Measurements from ENCODE around the gene LURAP1L. TPM values are rescaled to one million over a fixed set of nuclear protein-coding genes. Genes with fewer than 3 reads are reported as not detected.
A peak's percentile ranks its signal among the peaks of the same experiment; 100 is the strongest.

Gene LURAP1L
- total RNA-seq, 1 experiment from 2014 or later, result 26.8 TPM

GRCh38 chr9:12776513-12777055 lies 1.8 kb downstream of the LURAP1L start:
- DNase-seq (ENCODE audit: low spot score), result no peak

GRCh38 chr9:12777121-12778022 lies 2.6 kb downstream of the LURAP1L start:
- no peak for DNase-seq (ENCODE audit: low spot score)

- no peak for DNase-seq (ENCODE audit: low spot score)
Observed at GRCh38 chr9:12778389-12778788, 3.6 kb downstream of the LURAP1L start.

GRCh38 chr9:12781226-12781733 lies 6.5 kb downstream of the LURAP1L start:
- DNase-seq (ENCODE audit: low spot score), result no peak

GRCh38 chr9:12783767-12784460 lies 9.1 kb downstream of the LURAP1L start:
- DNase-seq (ENCODE audit: low spot score), result no peak

GRCh38 chr9:12784461-12785259 lies 9.8 kb downstream of the LURAP1L start:
- DNase-seq (ENCODE audit: low spot score), result peak; percentile 89

- peak; percentile 74 for DNase-seq (ENCODE audit: low spot score)
Observed at GRCh38 chr9:12785260-12785770, 10.5 kb downstream of the LURAP1L start.

GRCh38 chr9:12785941-12786340 lies 11.1 kb downstream of the LURAP1L start:
- DNase-seq (ENCODE audit: low spot score), result no peak

GRCh38 chr9:12790001-12790400 lies 15.2 kb downstream of the LURAP1L start:
- DNase-seq (ENCODE audit: low spot score), result no peak

- no peak for DNase-seq (ENCODE audit: low spot score)
Observed at GRCh38 chr9:12790883-12791282, 16.1 kb downstream of the LURAP1L start.

GRCh38 chr9:12794101-12794799 lies 19.4 kb downstream of the LURAP1L start:
- no peak for DNase-seq (ENCODE audit: low spot score)

GRCh38 chr9:12796601-12797000 lies 21.8 kb downstream of the LURAP1L start:
- no peak for DNase-seq (ENCODE audit: low spot score)

GRCh38 chr9:12797037-12797436 lies 22.2 kb downstream of the LURAP1L start:
- no peak for DNase-seq (ENCODE audit: low spot score)

- DNase-seq (ENCODE audit: low spot score), result no peak
Observed at GRCh38 chr9:12798066-12798770, 23.4 kb downstream of the LURAP1L start.

- DNase-seq (ENCODE audit: low spot score), result no peak
Observed at GRCh38 chr9:12801187-12801586, 26.4 kb downstream of the LURAP1L start.

- no peak for DNase-seq (ENCODE audit: low spot score)
Observed at GRCh38 chr9:12801663-12802062, 26.8 kb downstream of the LURAP1L start.

- DNase-seq (ENCODE audit: low spot score), result no peak
Observed at GRCh38 chr9:12802093-12802492, 27.3 kb downstream of the LURAP1L start.

GRCh38 chr9:12808569-12808968 lies 33.7 kb downstream of the LURAP1L start:
- no peak for DNase-seq (ENCODE audit: low spot score)

GRCh38 chr9:12809720-12810119 lies 34.9 kb downstream of the LURAP1L start:
- DNase-seq (ENCODE audit: low spot score), result no peak

- DNase-seq (ENCODE audit: low spot score), result no peak
Observed at GRCh38 chr9:12811935-12812334, 37.1 kb downstream of the LURAP1L start.

All from HT-29 (cell line).